Transverse colon (tissue), 4 donors: Measurements from ENCODE around the gene SLFN14.

Source experiments
- EP300 ChIP-seq: sonication (generic); formaldehyde crosslinking; IDR thresholded peaks from one replicate; pipeline ENCODE4 v1.6.1; 2017; ENCODE audit warnings: antibody characterized with exemption, low read depth
- POLR2A ChIP-seq: fragments of 450-650 bp; IDR thresholded peaks from one replicate; pipeline ENCODE4 v1.6.1; 2016; ENCODE audit warnings: antibody characterized with exemption, mild to moderate bottlenecking, moderate library complexity
- POLR2AphosphoS5 ChIP-seq, 3 donors: sonication (generic); formaldehyde crosslinking; IDR thresholded peaks; one replicate each; pipeline ENCODE4 v1.6.1; 2016; ENCODE audit warnings: antibody characterized with exemption in 3 of 3
- TF ChIP-seq, protein P1 (sequence below), 5 experiments: fragments of 200-600 bp in 3 of 5; fragments of 450-650 bp in 2 of 5; sonication (generic) in 3 of 5; IDR thresholded peaks; 1 replicate in 2 of 5; 2 replicates in 3 of 5; pipeline ENCODE4 v1.5.1; 2016 to 2017; ENCODE audit warnings: antibody characterized with exemption in 5 of 5, inconsistent platforms in 3 of 5, mild to moderate bottlenecking in 2 of 5, moderate library complexity in 1 of 5

DNA sequence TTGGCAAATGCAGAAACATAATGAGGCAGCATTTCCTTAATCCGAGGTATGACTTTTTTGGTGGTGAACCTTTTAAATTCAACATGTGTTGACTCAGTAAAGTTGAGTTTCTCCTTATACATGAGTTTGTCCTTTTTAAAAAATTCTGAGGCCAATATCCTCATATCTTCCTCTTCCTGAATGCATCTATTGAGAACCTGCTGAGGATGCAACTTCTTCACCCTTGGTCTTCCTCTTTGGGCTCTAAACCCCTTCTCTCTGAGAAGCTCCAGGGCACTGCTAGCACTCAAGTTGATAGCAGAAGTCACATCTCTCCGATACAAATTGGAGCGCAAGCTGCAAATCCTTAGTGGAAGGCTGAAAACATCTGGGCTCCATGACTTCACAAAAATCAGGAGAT, 3.3 kb downstream of the SLFN14 start:
- TF ChIP-seq, protein P1, sequence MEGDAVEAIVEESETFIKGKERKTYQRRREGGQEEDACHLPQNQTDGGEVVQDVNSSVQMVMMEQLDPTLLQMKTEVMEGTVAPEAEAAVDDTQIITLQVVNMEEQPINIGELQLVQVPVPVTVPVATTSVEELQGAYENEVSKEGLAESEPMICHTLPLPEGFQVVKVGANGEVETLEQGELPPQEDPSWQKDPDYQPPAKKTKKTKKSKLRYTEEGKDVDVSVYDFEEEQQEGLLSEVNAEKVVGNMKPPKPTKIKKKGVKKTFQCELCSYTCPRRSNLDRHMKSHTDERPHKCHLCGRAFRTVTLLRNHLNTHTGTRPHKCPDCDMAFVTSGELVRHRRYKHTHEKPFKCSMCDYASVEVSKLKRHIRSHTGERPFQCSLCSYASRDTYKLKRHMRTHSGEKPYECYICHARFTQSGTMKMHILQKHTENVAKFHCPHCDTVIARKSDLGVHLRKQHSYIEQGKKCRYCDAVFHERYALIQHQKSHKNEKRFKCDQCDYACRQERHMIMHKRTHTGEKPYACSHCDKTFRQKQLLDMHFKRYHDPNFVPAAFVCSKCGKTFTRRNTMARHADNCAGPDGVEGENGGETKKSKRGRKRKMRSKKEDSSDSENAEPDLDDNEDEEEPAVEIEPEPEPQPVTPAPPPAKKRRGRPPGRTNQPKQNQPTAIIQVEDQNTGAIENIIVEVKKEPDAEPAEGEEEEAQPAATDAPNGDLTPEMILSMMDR (IDR thresholded peaks at IDR 0.05) = no peak
- no peak for TF ChIP-seq POLR2A
- TF ChIP-seq EP300 = no peak
- no peak for TF ChIP-seq POLR2AphosphoS5 (IDR thresholded peaks at IDR 0.05)
